Activated gamma-delta T cell treated with Interleukin-2 at 50 U/mL for 16 hours (primary cell): ENCODE results near the gene EVI5.
"Not testable (repeated sequence)": the region's sequence is repeated elsewhere in the genome, so short reads cannot be mapped to it uniquely, and the experiment has no call there.

Experiments
- DNase-seq: peaks from one replicate; pipeline ENCODE4 v3.0.0-alpha.2; 2020

EVI5 gene

GRCh38 chr1:92563457-92564216, 221.3 kb downstream of the EVI5 start:
- DNase-seq, result no peak

- no peak for DNase-seq
Measured at GRCh38 chr1:92556350-92556749, 228.6 kb downstream of the EVI5 start.

DNA sequence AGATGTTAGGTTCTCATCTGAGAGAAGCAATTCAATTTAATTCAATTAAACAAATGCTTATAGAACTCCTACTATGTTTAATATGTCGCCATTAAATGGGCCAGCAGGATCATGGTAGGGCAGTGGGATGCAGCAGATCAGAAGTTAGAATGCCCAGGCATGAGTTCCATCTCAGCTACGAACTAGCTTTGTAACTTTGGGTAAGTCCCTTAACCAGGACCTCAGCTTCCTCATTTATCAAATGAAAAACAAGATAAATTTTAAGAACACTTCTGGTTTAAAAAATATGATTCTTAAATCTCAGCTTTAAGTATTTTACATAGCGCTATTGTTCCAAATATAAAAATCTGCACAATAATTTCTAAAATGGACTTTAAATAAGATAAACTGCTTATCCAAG, 230.7 kb downstream of the EVI5 start:
- DNase-seq, result no peak

DNA sequence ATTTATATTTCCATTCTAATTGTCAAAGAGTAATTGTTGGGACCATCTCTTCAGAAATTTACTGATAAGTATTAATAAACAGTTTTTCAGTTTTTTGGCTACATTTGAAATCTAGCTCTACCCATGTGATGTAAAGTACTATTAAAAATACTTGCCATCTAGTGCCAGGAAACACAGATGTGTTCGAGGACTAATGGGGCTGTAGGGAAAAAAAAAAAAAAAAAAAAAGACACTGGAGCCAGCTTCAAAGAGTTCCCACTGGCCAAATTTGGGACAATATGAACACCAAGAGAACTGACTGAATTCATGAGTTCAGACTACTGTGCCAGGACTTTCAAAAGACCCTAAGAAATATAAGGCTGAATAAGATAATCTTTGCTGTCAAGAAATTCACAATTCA, 233.0 kb downstream of the EVI5 start:
- DNase-seq, result no peak

- DNase-seq, result no peak
Measured at GRCh38 chr1:92544756-92545165, 240.1 kb downstream of the EVI5 start.

DNA sequence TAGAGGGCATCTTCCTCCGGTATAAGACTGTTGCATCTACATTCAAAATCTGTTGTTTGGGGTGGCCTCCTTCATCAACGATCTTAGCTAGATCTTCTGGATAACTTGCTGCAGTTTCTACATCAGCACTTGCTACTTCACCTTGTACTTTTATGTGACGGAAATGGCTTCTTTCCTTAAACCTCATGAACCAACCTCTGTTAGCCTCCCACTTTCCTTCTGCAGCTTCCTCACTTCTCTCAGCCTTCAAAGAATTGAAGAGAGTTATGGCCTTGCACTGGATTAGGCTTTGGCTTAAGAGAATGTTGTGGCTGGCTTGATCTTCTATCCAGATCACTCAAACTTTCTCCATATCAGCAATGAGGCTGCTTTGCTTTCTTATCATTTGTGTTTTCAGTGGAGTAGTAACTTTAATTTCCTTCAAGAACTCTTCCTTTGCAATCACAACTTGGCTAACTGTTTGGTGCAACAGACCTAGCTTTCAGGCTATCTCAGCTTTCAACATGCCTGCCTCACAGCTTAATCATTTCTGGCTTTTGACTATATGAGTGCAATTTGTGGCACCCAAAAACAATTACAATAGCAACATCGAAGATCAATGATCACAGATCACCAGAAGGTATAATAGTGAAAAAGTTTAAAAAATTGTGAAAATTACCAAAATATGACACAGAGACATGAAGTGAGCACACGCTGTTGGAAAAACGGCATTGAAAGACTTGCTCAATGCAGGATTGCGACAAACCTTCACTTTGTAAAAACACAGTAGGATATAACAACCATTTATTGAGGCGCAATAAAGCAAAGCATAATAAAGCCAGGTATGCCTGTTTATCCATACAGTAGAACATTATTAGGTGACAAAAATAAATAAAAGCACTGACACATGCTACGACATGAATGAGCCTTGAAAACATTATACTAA, 241.5 kb downstream of the EVI5 start:
- no peak for DNase-seq

DNA sequence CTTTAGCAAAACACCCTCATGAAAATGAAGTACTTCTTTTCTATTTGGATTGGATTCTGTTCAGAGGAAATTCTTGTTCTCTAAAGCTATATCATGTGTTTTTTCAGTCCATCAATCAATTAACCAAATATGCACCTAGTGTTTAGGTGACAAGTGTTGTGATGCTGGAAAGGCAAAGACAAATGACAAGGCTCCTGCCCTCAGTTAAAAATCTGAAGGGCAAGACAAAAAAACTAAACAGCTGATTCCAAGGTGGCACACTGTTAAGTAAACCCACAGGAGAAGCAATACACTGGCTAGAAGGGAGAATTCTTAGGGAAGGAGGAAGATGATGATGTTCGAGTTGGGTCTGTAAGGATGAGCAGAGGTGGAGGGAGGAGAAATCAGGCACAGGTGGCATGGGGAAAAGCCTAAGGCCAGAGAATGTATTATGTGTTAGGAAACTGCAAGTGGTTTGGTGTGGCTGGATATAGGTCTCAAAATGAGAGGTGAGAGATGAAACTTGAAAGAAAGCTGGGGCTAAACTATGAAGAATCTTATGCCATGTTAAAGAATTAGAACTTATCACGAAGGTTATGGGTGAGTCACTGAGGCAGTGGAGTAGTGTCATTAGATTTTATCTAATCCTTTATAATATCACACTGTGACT, 246.4 kb downstream of the EVI5 start:
- no peak for DNase-seq

GRCh38 chr1:92538048-92538412, 246.9 kb downstream of the EVI5 start:
- DNase-seq, result no peak

DNA sequence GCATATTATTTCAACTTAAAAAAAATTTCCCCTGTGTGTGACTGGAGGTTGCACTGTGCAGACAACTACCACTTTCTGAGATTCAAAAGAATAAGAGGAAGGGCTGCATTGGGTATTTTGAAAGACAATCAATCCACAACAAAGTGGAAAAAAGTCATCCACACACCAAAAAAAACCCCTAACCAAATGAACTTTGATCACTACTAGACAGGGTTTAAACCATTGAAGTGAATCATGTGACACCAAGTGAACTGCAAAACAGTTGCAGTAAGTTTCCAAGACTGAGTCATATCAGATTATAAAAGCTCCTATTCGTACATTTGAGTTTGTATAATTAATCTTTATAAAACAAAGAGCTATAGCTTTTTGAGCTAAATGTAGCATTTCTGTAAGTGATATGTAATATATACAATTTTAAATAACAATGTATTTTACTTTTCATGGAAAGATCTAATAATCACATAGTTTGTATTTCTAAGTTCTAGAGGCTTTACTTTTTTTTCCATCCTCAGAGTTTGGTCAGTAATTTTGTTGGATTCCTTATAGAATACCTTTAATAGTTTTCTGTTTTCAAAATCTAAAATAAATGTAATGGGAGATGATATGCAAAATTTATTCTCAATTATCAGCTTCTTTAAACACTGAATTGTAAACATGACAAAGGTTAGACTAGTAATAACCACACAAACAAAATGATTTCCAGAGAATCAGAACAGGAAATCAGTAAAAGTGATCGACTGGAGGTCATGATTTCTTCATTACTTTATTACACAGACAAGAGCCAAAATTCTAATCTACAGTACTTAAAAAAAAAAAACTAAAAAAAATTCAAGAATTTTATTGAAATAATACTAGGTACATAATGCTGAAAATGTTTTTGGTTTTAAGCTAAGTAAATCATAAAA, 247.7 kb downstream of the EVI5 start:
- DNase-seq, result no peak

GRCh38 chr1:92536211-92536979, 248.5 kb downstream of the EVI5 start:
- DNase-seq, result no peak

- DNase-seq, result not testable (repeated sequence)
Measured at GRCh38 chr1:92532371-92532770, 252.5 kb downstream of the EVI5 start.

- not testable (repeated sequence) for DNase-seq
Measured at GRCh38 chr1:92531939-92532338, 253.0 kb downstream of the EVI5 start.

DNA sequence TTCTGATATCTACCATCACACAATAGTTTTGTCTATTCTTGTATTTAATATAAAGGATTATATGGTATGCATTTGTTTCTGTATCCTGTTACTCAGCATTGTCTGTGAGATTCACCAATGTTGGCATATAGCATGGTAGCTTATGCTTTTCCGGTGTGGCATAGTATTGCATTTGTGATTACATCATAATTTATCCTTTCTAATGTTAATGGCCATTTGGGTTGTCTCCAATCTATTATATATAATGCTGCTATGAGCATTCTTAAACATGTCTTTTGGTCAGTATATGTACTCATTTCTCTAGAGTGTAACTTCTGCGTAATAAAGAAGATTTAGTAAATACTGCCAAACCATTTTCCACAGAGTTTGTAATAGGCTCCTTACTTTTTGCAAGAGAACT, 257.2 kb downstream of the EVI5 start:
- DNase-seq, result no peak

- DNase-seq, result not testable (repeated sequence)
Measured at GRCh38 chr1:92524944-92525590, 259.8 kb downstream of the EVI5 start.

- DNase-seq, result no peak
Measured at GRCh38 chr1:92519043-92519442, 265.9 kb downstream of the EVI5 start.

DNA sequence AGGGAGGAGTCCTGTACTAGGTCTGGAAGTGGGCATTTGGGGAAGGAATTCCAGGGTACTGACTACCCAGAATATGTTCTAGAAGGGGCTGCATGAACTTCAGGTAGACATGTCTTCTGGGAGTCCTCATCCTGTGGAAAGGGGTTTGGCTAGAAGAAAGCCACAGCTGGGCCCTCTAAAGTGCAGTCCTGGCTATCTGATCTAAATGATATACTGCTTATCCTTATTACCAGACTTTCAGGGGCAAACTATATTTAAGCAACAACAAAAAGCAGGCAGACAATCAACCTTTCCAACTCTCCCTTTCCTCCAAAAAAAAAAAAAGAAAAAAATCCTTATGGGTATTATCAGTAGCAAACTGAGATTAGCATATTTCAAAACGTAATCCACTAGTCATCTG, 268.3 kb downstream of the EVI5 start:
- DNase-seq, result no peak

DNA sequence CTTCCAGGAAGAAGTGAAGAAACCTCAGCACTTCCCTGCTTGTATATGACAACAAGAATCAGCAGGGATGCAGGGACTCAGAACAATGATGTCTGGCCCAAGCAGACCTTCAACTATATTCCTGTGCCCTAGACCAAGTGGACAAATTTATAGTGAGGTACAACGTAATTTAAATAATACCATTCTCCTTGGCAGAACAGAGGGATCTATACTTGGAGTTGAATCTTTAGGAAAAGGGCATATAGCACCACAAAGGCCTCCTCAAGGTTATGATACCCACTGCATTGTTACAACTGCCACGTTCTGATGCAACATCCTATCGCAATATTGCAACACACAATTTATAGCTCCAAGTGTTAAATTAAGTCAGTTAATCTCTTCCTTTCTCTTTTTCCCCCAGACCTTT, 269.1 kb downstream of the EVI5 start:
- DNase-seq, result no peak

- no peak for DNase-seq
Measured at GRCh38 chr1:92511541-92511940, 273.4 kb downstream of the EVI5 start.

- no peak for DNase-seq
Measured at GRCh38 chr1:92509619-92510018, 275.3 kb downstream of the EVI5 start.

GRCh38 chr1:92505015-92505692, 279.8 kb downstream of the EVI5 start:
- DNase-seq, result no peak
